Kidney glomerular epithelial cell (primary cell): ENCODE results near the gene RCOR1.
"Not testable (repeated sequence)": the region's sequence is repeated elsewhere in the genome, so short reads cannot be mapped to it uniquely, and the experiment has no call there.

Experiments used
- DNase-seq: peaks from one replicate; lab custom pipeline; 2025; lab: John Stamatoyannopoulos, UW

Gene RCOR1

GRCh38 chr14:102593061-102593824, 794 bp downstream of the RCOR1 start:
- no peak for DNase-seq

- DNase-seq = no peak
Measured at GRCh38 chr14:102593825-102594137, 1.3 kb downstream of the RCOR1 start.

- peak; percentile 62 for DNase-seq
Measured at GRCh38 chr14:102594514-102595175, 2.2 kb downstream of the RCOR1 start.

- no peak for DNase-seq
Measured at GRCh38 chr14:102601378-102601925, 9.0 kb downstream of the RCOR1 start.

- DNase-seq = no peak
Measured at GRCh38 chr14:102602421-102603292, 10.2 kb downstream of the RCOR1 start.

- DNase-seq = no peak
Measured at GRCh38 chr14:102603293-102603907, 11.0 kb downstream of the RCOR1 start.

GRCh38 chr14:102604183-102604582, 11.7 kb downstream of the RCOR1 start:
- no peak for DNase-seq

- no peak for DNase-seq
Measured at GRCh38 chr14:102605029-102605428, 12.6 kb downstream of the RCOR1 start.

GRCh38 chr14:102606296-102606695, 13.8 kb downstream of the RCOR1 start:
- DNase-seq = no peak

GRCh38 chr14:102608064-102608446, 15.6 kb downstream of the RCOR1 start:
- DNase-seq = no peak

GRCh38 chr14:102610968-102611811, 18.7 kb downstream of the RCOR1 start:
- no peak for DNase-seq

- DNase-seq = no peak
Measured at GRCh38 chr14:102616318-102616717, 23.9 kb downstream of the RCOR1 start.

GRCh38 chr14:102616799-102617198, 24.4 kb downstream of the RCOR1 start:
- no peak for DNase-seq

GRCh38 chr14:102619012-102619411, 26.6 kb downstream of the RCOR1 start:
- DNase-seq = not testable (repeated sequence)

- DNase-seq = no peak
Measured at GRCh38 chr14:102620413-102620812, 28.0 kb downstream of the RCOR1 start.

GRCh38 chr14:102622262-102622885, 29.9 kb downstream of the RCOR1 start:
- DNase-seq = no peak

- no peak for DNase-seq
Measured at GRCh38 chr14:102624666-102625065, 32.2 kb downstream of the RCOR1 start.

GRCh38 chr14:102625564-102626296, 33.3 kb downstream of the RCOR1 start:
- DNase-seq = no peak

- no peak for DNase-seq
Measured at GRCh38 chr14:102626530-102626929, 34.1 kb downstream of the RCOR1 start.

- no peak for DNase-seq
Measured at GRCh38 chr14:102629011-102629444, 36.6 kb downstream of the RCOR1 start.
